ENCODE data around the gene LCP1. TPM values are rescaled to one million over a fixed set of nuclear protein-coding genes. Genes with fewer than 3 reads are reported as not detected.

The LCP1 gene
- total RNA-seq, 4 donors from 2014 or later, result 11.9 to 54.7 (median 16.6) TPM

DNA sequence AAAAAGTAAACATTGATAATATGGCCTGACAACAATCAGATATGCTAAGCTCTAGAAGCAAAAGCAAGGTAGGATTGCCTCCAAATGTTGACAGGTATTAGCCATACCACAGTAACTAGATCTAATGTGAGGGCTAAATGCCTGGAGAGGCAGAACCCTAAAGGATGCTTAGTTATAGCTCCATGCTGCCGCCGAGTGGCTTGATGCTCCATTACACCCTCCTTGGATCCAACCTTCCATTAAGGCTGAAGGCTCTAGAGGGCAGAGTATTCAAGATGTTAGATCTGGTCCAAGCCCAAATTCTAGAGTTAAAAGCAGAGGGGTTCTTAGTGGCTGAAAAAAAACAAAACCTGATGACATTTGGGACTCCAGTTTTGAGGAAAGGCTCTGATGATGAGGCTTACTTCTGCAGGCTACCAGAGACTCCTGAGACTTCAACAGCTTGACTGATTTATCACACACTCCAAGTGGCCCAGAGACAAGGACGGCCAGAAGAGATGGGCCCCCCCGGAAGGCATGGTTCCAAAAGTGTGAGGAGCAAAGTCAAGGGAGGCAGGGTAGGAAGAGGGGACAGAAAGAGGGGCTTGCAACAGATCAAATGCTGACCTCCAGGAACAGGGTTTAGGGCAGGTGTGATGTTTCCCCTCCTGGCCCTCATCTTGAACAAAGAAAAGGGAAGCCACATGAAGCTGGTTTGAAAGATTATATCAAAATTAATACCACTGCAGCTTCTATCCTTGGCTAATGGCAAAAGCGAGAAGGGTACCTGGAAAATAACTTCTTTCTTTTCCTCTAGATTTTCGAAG, 55.2 kb downstream of the LCP1 start:
- Histone ChIP-seq H3K4me3 (no peak overlapping the region), H3K27me3 (peaks cover 0 to 7% (median 0%) of the 10 kb centered on the region in 4 donors), H3K4me1 (no peaks in the 10 kb centered on the region), H3K27ac (replicated peaks in 1 of 4) (no peak overlapping the region), H3K36me3 (no peaks in the 10 kb centered on the region), H3K9me3 (no peaks in the 10 kb centered on the region)
- TF ChIP-seq POLR2A (IDR thresholded peaks at IDR 0.05; ENCODE audit: low read depth), result no peak
- no peak for TF ChIP-seq EP300 (IDR thresholded peaks at IDR 0.05)
- no peak for TF ChIP-seq POLR2AphosphoS5 (IDR thresholded peaks at IDR 0.05)
- TF ChIP-seq, protein P1, sequence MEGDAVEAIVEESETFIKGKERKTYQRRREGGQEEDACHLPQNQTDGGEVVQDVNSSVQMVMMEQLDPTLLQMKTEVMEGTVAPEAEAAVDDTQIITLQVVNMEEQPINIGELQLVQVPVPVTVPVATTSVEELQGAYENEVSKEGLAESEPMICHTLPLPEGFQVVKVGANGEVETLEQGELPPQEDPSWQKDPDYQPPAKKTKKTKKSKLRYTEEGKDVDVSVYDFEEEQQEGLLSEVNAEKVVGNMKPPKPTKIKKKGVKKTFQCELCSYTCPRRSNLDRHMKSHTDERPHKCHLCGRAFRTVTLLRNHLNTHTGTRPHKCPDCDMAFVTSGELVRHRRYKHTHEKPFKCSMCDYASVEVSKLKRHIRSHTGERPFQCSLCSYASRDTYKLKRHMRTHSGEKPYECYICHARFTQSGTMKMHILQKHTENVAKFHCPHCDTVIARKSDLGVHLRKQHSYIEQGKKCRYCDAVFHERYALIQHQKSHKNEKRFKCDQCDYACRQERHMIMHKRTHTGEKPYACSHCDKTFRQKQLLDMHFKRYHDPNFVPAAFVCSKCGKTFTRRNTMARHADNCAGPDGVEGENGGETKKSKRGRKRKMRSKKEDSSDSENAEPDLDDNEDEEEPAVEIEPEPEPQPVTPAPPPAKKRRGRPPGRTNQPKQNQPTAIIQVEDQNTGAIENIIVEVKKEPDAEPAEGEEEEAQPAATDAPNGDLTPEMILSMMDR (IDR thresholded peaks at IDR 0.05), result peak; percentile 39 to 48 (median 43)
- WGBS, result 50% methylated on average over 6 of the region's 6 CpGs
- no peak for DNase-seq (ENCODE audit: extremely low spot score)
- intact Hi-C loops (cut with DNase I), result no loop called here

DNA sequence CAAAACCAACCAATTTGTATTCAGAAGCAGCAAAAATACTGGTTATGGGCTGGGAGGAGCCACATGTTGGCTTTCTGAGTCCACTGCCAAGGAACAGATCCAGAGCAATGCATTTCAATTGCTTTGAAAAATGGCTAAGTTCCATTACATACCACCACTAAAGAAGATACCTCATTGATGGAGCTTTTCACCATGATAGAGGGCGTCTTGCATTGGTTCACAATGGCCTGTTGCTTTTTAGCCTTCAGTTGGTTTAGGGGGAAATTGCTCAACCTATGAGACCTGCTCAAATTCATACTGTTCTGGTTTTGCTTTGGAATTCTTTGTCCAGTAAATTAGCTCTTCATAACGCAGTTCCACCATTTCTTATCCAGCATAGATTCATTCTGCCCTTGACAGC, 55.9 kb downstream of the LCP1 start:
- H3K27ac ChIP-seq (replicated peaks in 1 of 4), result no peak overlapping the region
- H3K9me3 ChIP-seq, result no peaks in the 10 kb centered on the region
- WGBS, result 43% methylated on average over 2 of the region's 2 CpGs
- intact Hi-C loops (cut with DNase I), result no loop called here
- H3K4me1 ChIP-seq, result no peaks in the 10 kb centered on the region
- H3K27me3 ChIP-seq, result peaks cover 0 to 7% (median 0%) of the 10 kb centered on the region in 4 donors
- TF ChIP-seq POLR2A (IDR thresholded peaks at IDR 0.05; ENCODE audit: low read depth) (no peak), POLR2AphosphoS5 (IDR thresholded peaks at IDR 0.05) (no peak), EP300 (IDR thresholded peaks at IDR 0.05) (no peak)
- TF ChIP-seq, protein P1 (IDR thresholded peaks at IDR 0.05), result no peak
- H3K36me3 ChIP-seq, result no peaks in the 10 kb centered on the region
- no peak for DNase-seq (ENCODE audit: extremely low spot score)
- H3K4me3 ChIP-seq, result no peak overlapping the region

DNA sequence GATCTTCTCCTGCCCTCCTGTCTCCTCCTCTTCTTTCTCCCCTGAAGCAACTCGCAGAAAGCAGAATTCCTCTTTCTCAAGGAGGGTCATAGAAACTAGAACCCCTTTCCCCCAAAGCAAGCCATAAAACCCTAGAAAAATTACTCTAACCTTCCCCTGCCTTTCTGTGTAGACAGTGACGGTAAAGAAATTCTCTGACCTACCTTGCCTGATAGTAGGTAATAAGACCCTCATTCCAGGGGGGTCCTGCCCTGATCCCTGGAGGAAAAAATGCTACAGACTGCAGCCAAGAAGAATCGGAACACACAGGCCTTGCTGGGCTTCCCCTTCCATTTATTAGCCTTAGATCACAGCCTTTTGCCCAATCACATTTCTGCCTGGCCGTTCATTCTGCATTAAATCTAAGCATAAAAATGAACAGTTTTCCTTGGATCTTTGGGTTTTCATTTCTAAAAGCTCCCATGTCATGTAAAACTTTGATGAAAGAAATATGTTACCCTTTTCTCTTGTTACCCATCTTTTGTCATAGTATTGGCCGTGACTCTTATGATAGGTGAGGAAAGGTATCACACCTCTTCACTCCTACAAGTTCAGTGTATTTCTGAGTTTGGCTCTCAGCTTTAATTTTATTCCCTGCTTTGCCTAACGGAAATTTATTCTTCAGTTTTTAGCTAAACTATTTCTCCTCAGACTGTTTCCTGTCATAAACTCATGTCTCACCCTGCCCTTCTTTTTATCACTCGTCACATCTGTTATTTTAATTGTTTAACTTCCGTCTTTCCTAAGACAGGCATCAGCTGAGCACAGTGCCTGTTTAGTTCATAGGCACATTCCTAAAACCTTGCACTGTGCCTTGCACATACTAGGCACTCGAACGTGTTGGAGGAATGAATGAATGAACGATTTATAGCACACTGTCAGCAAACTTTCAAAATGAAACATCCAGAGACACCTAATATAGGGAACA, 56.7 kb downstream of the LCP1 start:
- Histone ChIP-seq H3K4me3 (no peak overlapping the region), H3K27ac (replicated peaks in 1 of 4) (no peak overlapping the region), H3K9me3 (no peaks in the 10 kb centered on the region), H3K36me3 (no peaks in the 10 kb centered on the region), H3K27me3 (peaks cover 0 to 4% (median 0%) of the 10 kb centered on the region in 4 donors), H3K4me1 (no peaks in the 10 kb centered on the region)
- TF ChIP-seq POLR2AphosphoS5 (IDR thresholded peaks at IDR 0.05) (no peak), EP300 (IDR thresholded peaks at IDR 0.05) (no peak), POLR2A (IDR thresholded peaks at IDR 0.05; ENCODE audit: low read depth) (no peak)
- TF ChIP-seq, protein P1 (IDR thresholded peaks at IDR 0.05), result no peak
- intact Hi-C loops (cut with DNase I), result no loop called here
- no peak for DNase-seq (ENCODE audit: extremely low spot score)
- 33% methylated on average over 11 of the region's 11 CpGs for WGBS

DNA sequence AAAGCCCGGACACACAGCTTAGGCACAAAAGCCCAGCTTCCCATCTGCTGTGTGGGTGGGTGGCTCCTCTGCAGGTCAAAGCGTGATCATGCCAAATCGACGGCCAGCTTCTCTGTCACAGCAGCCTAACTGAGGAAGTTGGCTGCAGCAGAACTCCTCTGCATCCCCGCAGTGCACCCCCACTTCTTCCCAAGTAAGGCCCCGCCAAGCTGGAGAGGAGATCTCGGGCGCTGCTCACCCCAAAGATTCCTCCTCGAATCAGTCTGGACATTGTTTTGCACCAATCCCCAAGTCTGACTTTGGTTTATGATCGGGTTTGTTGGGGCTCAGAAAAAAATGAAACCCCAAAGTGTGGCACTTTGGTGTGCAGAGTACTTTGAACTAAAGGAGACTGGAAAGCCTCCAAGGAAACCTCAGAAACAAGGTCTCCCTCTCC, 57.4 kb downstream of the LCP1 start:
- no peak overlapping the region for H3K4me3 ChIP-seq
- no peak for DNase-seq (ENCODE audit: extremely low spot score)
- H3K27ac ChIP-seq (replicated peaks in 1 of 4), result no peak overlapping the region
- H3K9me3 ChIP-seq, result no peaks in the 10 kb centered on the region
- H3K27me3 ChIP-seq, result no peaks in the 10 kb centered on the region
- 81% methylated on average over 9 of the region's 10 CpGs for WGBS
- no peaks in the 10 kb centered on the region for H3K36me3 ChIP-seq
- intact Hi-C loops (cut with DNase I), result no loop called here
- no peak for TF ChIP-seq POLR2A (IDR thresholded peaks at IDR 0.05; ENCODE audit: low read depth)
- TF ChIP-seq, protein P1 (IDR thresholded peaks at IDR 0.05), result no peak
- no peaks in the 10 kb centered on the region for H3K4me1 ChIP-seq

All from esophagus muscularis mucosa (tissue), 4 donors.